ENCODE data around the gene UBXN2A. TPM values are rescaled to one million over a fixed set of nuclear protein-coding genes. Genes with fewer than 3 reads are reported as not detected.
"Not testable (repeated sequence)": the region's sequence is repeated elsewhere in the genome, so short reads cannot be mapped to it uniquely, and the experiment has no call there.

Gene UBXN2A
- total RNA-seq, 2 donors from 2014 or later, result 4.0 to 7.3 TPM

- Histone ChIP-seq H3K27me3 (no peaks in the 10 kb centered on the region), H3K4me3 (no peak overlapping the region), H3K4me1 (no peaks in the 10 kb centered on the region), H3K27ac (no peak overlapping the region), H3K9me3 (no peaks in the 10 kb centered on the region), H3K36me3 (replicated peaks in 1 of 2; ENCODE audit: insufficient read depth in 1 of 2, low read depth in 2 of 2) (no peaks in the 10 kb centered on the region)
- intact Hi-C loops (cut with DNase I), result no loop called here
- no peak for DNase-seq
- 90 to 92% methylated on average over 8 to 9 of the region's 9 CpGs for WGBS, 2 donors
- TF ChIP-seq POLR2A (IDR thresholded peaks at IDR 0.05), result no peak
- TF ChIP-seq CTCF (IDR thresholded peaks at IDR 0.05), result no peak
- no peak for ATAC-seq
Observed at GRCh38 chr2:24038786-24039499, 98.7 kb downstream of the UBXN2A start.

GRCh38 chr2:24040511-24040910, 100.2 kb downstream of the UBXN2A start:
- 95 to 98% methylated on average over 4 of the region's 4 CpGs for WGBS, 2 donors
- intact Hi-C loops (cut with DNase I), result no loop called here
- TF ChIP-seq CTCF (IDR thresholded peaks at IDR 0.05), result no peak
- no peak for TF ChIP-seq POLR2A (IDR thresholded peaks at IDR 0.05)
- no peaks in the 10 kb centered on the region for H3K4me1 ChIP-seq
- H3K4me3 ChIP-seq, result no peak overlapping the region
- ATAC-seq (no peak), DNase-seq (no peak)
- no peaks in the 10 kb centered on the region for H3K36me3 ChIP-seq (replicated peaks in 1 of 2; ENCODE audit: insufficient read depth in 1 of 2, low read depth in 2 of 2)
- H3K27me3 ChIP-seq, result no peaks in the 10 kb centered on the region
- no peak overlapping the region for H3K27ac ChIP-seq
- H3K9me3 ChIP-seq, result no peaks in the 10 kb centered on the region

GRCh38 chr2:24043133-24043532, 102.9 kb downstream of the UBXN2A start:
- H3K36me3 ChIP-seq (replicated peaks in 1 of 2; ENCODE audit: insufficient read depth in 1 of 2, low read depth in 2 of 2); H3K27me3 ChIP-seq; intact Hi-C loops (cut with DNase I); DNase-seq; H3K4me3 ChIP-seq; ATAC-seq; H3K27ac ChIP-seq; H3K9me3 ChIP-seq: not testable (repeated sequence)
- H3K4me1 ChIP-seq, result peaks cover 11% of the 10 kb centered on the region
- 87 to 94% methylated on average over 6 of the region's 6 CpGs for WGBS, 2 donors

GRCh38 chr2:24045511-24046508, 105.5 kb downstream of the UBXN2A start:
- no peak overlapping the region for H3K4me3 ChIP-seq
- peaks cover 27% of the 10 kb centered on the region for H3K4me1 ChIP-seq
- H3K27me3 ChIP-seq, result no peaks in the 10 kb centered on the region
- ATAC-seq (no peak), DNase-seq (no peak)
- 62 to 71% methylated on average over 8 to 11 of the region's 11 CpGs for WGBS, 2 donors
- no peaks in the 10 kb centered on the region for H3K9me3 ChIP-seq
- H3K36me3 ChIP-seq (replicated peaks in 1 of 2; ENCODE audit: insufficient read depth in 1 of 2, low read depth in 2 of 2), result no peaks in the 10 kb centered on the region
- TF ChIP-seq CTCF (IDR thresholded peaks at IDR 0.05), result no peak
- TF ChIP-seq POLR2A (IDR thresholded peaks at IDR 0.05), result no peak
- H3K27ac ChIP-seq, result no peak overlapping the region
- intact Hi-C loops (cut with DNase I), result no loop called here

- no peak for TF ChIP-seq POLR2A (IDR thresholded peaks at IDR 0.05)
- TF ChIP-seq CTCF (IDR thresholded peaks at IDR 0.05), result no peak
- Histone ChIP-seq H3K4me1 (peaks cover 33% of the 10 kb centered on the region), H3K27me3 (no peaks in the 10 kb centered on the region), H3K9me3 (no peaks in the 10 kb centered on the region), H3K27ac (no peak overlapping the region), H3K4me3 (peak overlapping the region; percentile 33 to 57), H3K36me3 (replicated peaks in 1 of 2; ENCODE audit: insufficient read depth in 1 of 2, low read depth in 2 of 2) (no peaks in the 10 kb centered on the region)
- intact Hi-C loops (cut with DNase I), result no loop called here
- WGBS, 2 donors, result 3 to 4% methylated on average over 2 of the region's 2 CpGs
- ATAC-seq (no peak), DNase-seq (no peak)
Observed at GRCh38 chr2:24046599-24046929, 106.3 kb downstream of the UBXN2A start.

All from body of pancreas (tissue), 4 donors.